IMR-90 (cell line): ENCODE measurements around the gene RFPL1. TPM values are rescaled to one million over a fixed set of nuclear protein-coding genes. Genes with fewer than 3 reads are reported as not detected.
"Not testable (repeated sequence)": the region's sequence is repeated elsewhere in the genome, so short reads cannot be mapped to it uniquely, and the experiment has no call there.

ENCODE experiments used
- ATAC-seq: fragments of 200-7000 bp; cut with Tn5 transposase; 2 replicates; pipeline ENCODE4 v1.9.1; 2020; ENCODE audit warnings: low read depth, mild to moderate bottlenecking, moderate library complexity
- BruUV-seq: library from RNA; stranded (reverse); fragments of 400-500 nt; replicated peaks from 2 replicates; lab custom pipeline; 2021; lab: Mats Ljungman, UMichigan
- CTCF ChIA-PET: fragments of 300-600 bp; formaldehyde crosslinking; extraction: SDS; loops from one replicate; lab custom pipeline; 2021; ENCODE audit warnings: antibody characterized with exemption; lab: Yijun Ruan, JAX
- POLR2A ChIA-PET: fragments of 300-600 bp; sonication (Branson Sonifier 250); formaldehyde crosslinking; loops from one replicate; lab custom pipeline; 2022; ENCODE audit warnings: antibody characterized with exemption; ENCODE audit not compliant: unreplicated experiment; lab: Charles Lee
- DNase-seq: peaks from one replicate; pipeline ENCODE4 v3.0.0; 2013
- H2AFZ ChIP-seq: replicated peaks from 2 replicates; pipeline ENCODE3; 2013; ENCODE audit warnings: low read length, mild to moderate bottlenecking; ENCODE audit not compliant: poor library complexity
- H2AK5ac ChIP-seq: 2 replicates; pipeline ENCODE4 v1.6.1; 2013; ENCODE audit warnings: low read depth, low read length, inconsistent platforms
- H2AK9ac ChIP-seq: replicated peaks from 2 replicates; pipeline ENCODE3; 2013; ENCODE audit warnings: mild to moderate bottlenecking, low read depth, low read length, moderate library complexity; ENCODE audit not compliant: poor library complexity
- H2BK120ac ChIP-seq: 2 replicates; pipeline ENCODE4 v1.6.1; 2013; ENCODE audit warnings: low read depth, low read length, inconsistent platforms
- H2BK15ac ChIP-seq: 3 replicates; pipeline ENCODE4 v1.6.1; 2013; ENCODE audit warnings: low read depth, low read length, inconsistent platforms
- H2BK20ac ChIP-seq: 2 replicates; pipeline ENCODE4 v1.6.1; 2013; ENCODE audit warnings: low read depth, mild to moderate bottlenecking, inconsistent platforms, low read length, moderate library complexity
- H2BK5ac ChIP-seq: 2 replicates; pipeline ENCODE4 v1.6.1; 2013; ENCODE audit warnings: mild to moderate bottlenecking, low read depth, low read length, inconsistent platforms; ENCODE audit not compliant: poor library complexity, severe bottlenecking
- H3K14ac ChIP-seq: replicated peaks from 2 replicates; pipeline ENCODE4 v1.6.1; 2013; ENCODE audit warnings: low read depth, low read length, inconsistent platforms
- H3K18ac ChIP-seq: 2 replicates; pipeline ENCODE4 v1.6.1; 2013; ENCODE audit warnings: low read depth, low read length, control low read depth
- H3K23ac ChIP-seq: 2 replicates; pipeline ENCODE4 v1.6.1; 2013; ENCODE audit warnings: low read depth, low read length, inconsistent platforms
- H3K27ac ChIP-seq: 2 replicates; pipeline ENCODE4 v1.5.1; 2013; ENCODE audit warnings: mild to moderate bottlenecking, control low read depth, low read length; ENCODE audit not compliant: insufficient read depth
- H3K27me3 ChIP-seq: 2 replicates; pipeline ENCODE4 v1.6.1; 2013; ENCODE audit warnings: low read length; ENCODE audit not compliant: control insufficient read depth, insufficient read depth
- H3K36me3 ChIP-seq: 2 replicates; pipeline ENCODE4 v1.6.1; 2013; ENCODE audit warnings: low read length, mixed read lengths; ENCODE audit not compliant: control insufficient read depth, insufficient read depth
- H3K4ac ChIP-seq: 2 replicates; pipeline ENCODE4 v1.6.1; 2013; ENCODE audit warnings: low read depth, low read length, inconsistent platforms
- H3K4me1 ChIP-seq: 2 replicates; pipeline ENCODE4 v1.6.1; 2013; ENCODE audit warnings: low read length, mixed read lengths; ENCODE audit not compliant: control insufficient read depth, insufficient read depth
- H3K4me2 ChIP-seq: 2 replicates; pipeline ENCODE4 v1.6.1; 2013; ENCODE audit warnings: low read depth, mild to moderate bottlenecking, control low read depth, low read length, moderate library complexity
- H3K4me3 ChIP-seq: 2 replicates; pipeline ENCODE4 v1.5.1; 2013; ENCODE audit warnings: low read depth, mild to moderate bottlenecking, control low read depth, low read length, moderate library complexity; ENCODE audit not compliant: insufficient read depth
- H3K56ac ChIP-seq: 2 replicates; pipeline ENCODE4 v1.6.1; 2013; ENCODE audit warnings: low read length, inconsistent platforms; ENCODE audit not compliant: insufficient read depth; ENCODE audit errors: extremely low read depth
- H3K79me1 ChIP-seq, 2 experiments: 2 replicates each; pipeline ENCODE4 v1.6.1; 2013; ENCODE audit warnings: low read length in 2 of 2, inconsistent platforms in 1 of 2, low read depth in 1 of 2
- H3K9ac ChIP-seq: 2 replicates; pipeline ENCODE4 v1.6.1; 2013; ENCODE audit warnings: low read depth, low read length, control low read depth
- H3K9me1 ChIP-seq: 2 replicates; pipeline ENCODE4 v1.6.1; 2013; ENCODE audit warnings: low read length, inconsistent platforms; ENCODE audit not compliant: insufficient read depth
- H3K9me3 ChIP-seq: 2 replicates; pipeline ENCODE4 v1.6.1; 2013; ENCODE audit warnings: low read length; ENCODE audit not compliant: control insufficient read depth, insufficient read depth
- H4K20me1 ChIP-seq: 2 replicates; pipeline ENCODE4 v1.6.1; 2013; ENCODE audit warnings: low read length, inconsistent platforms; ENCODE audit not compliant: insufficient read depth
- H4K5ac ChIP-seq: 2 replicates; pipeline ENCODE4 v1.6.1; 2013; ENCODE audit warnings: mild to moderate bottlenecking, low read depth, low read length, control low read depth
- H4K8ac ChIP-seq, 2 experiments: 2 replicates each; pipeline ENCODE4 v1.6.1; 2013; ENCODE audit warnings: low read depth in 2 of 2, low read length in 2 of 2, control low read depth in 1 of 2, inconsistent platforms in 1 of 2
- H4K91ac ChIP-seq: 2 replicates; pipeline ENCODE4 v1.6.1; 2013; ENCODE audit warnings: low read depth, low read length, inconsistent platforms; ENCODE audit not compliant: insufficient read depth
- WGBS, 2 experiments: methylation state at CpG; one replicate each; pipeline versions ENCODE4 v1.1.5 to v1.1.7; 2013; ENCODE audit warnings: missing lambda C conversion rate in 2 of 2; ENCODE audit not compliant: insufficient read length in 1 of 2; ENCODE audit errors: extremely low coverage in 2 of 2; 5-methylcytosine and 5-hydroxymethylcytosine counted together
- dilution Hi-C: fragments of 300-500 bp; cut with HindIII; formaldehyde crosslinking; loops from one replicate; pipeline ENCODE4 v1.14.3; 2018; ENCODE audit warnings: low sequenced_read_pairs; ENCODE audit not compliant: unreplicated experiment
- in situ Hi-C: fragments of 300-500 bp; cut with MboI; formaldehyde crosslinking; loops from 3 replicates; pipeline ENCODE4 v1.14.3; 2019; ENCODE audit warnings: low sequenced_read_pairs, inconsistent platforms, mixed read lengths
- intact Hi-C: fragments of 100-400 bp; cut with micrococcal nuclease; formaldehyde crosslinking; loops from 2 replicates; pipeline ENCODE4 v1.10.0; 2022
- polyA plus RNA-seq, 3 experiments: library from polyadenylated mRNA; depleted of rRNA; stranded (reverse); fragments of >200 nt; gene quantifications; 2 replicates each; pipeline ENCODE4 v1.2.3, GENCODE V29; 2012; ENCODE audit warnings: low replicate concordance in 1 of 3
- total RNA-seq: library from RNA; depleted of rRNA; stranded (reverse); fragments of >200 nt; gene quantifications from 2 replicates; pipeline ENCODE4 v1.2.3, GENCODE V29; 2012

The RFPL1 gene
- total and polyA plus RNA-seq, 2 of the 4 experiments (the other 2 are of a cell fraction), result not detected

GRCh38 chr22:29411569-29412211 lies 26.7 kb upstream of the RFPL1 start:
- H4K91ac ChIP-seq, H2BK120ac ChIP-seq, H3K36me3 ChIP-seq, H3K23ac ChIP-seq, H3K79me1 ChIP-seq, H3K9me1 ChIP-seq, H3K4me1 ChIP-seq, H2BK20ac ChIP-seq, ATAC-seq, H3K14ac ChIP-seq, H3K18ac ChIP-seq, H3K4me2 ChIP-seq, H4K5ac ChIP-seq, H3K9me3 ChIP-seq, dilution Hi-C loops, H3K9ac ChIP-seq, H3K56ac ChIP-seq, POLR2A ChIA-PET, H2AK9ac ChIP-seq, H2BK15ac ChIP-seq, DNase-seq, H3K4ac ChIP-seq, intact Hi-C loops, H2AK5ac ChIP-seq, H2AFZ ChIP-seq, H2BK5ac ChIP-seq, in situ Hi-C loops, H4K20me1 ChIP-seq, H3K4me3 ChIP-seq, CTCF ChIA-PET, BruUV-seq, H3K27ac ChIP-seq, H4K8ac ChIP-seq: not testable (repeated sequence)
- peaks cover 13% of the 10 kb centered on the region for H3K27me3 ChIP-seq
- no CpG with 5 or more reads among the region's 4 CpGs for WGBS, 2 experiments
